Activated CD4-positive, alpha-beta T cell treated with anti-CD3 and anti-CD28 coated beads, Interleukin-10, Interleukin-2, amounts not matched to agents 100 ng/mL and 50 ng/mL, durations not matched to agents 16 hours and 8 hours (primary cell): Measurements from ENCODE around the gene PRAC2.

Source experiments
- DNase-seq: peaks from one replicate; pipeline ENCODE4 v3.0.0-alpha.2; 2020

Gene PRAC2

DNA sequence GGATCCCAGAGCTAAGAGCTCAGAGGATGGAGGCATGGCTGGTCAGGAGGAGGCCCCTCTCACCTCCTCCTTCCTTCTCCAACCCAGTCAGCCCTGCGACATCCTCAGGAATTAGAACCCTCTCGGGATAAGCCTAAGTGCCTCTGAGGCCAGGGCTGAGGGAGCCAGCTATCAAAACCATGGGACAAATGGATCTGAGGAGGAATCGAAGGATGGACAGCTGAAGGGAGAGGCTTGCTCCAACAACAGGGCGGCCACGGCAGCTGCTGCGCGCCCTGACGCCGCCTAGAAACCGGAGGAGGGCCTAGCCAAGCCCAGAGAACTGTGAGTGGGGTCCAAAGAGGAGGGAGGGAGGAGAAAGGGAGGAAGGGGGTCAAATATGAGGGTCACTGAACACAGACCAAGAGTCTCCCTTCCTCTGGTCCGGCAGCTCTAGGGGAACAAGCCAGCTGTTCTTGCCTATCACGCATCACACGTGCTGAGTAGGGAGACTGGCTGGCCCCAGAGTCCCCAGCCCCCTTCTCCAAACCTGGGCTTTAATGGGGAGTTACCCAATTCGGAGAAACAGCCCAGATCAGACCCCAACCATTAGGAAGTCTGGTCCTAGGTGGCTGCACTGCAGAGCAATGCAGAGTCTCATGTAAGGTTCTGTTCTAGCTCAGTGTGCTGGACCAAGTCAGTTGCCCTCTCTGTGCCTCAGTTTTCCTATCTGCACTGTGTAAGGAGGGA lies 11.5 kb downstream of the PRAC2 start:
- no peak for DNase-seq

DNA sequence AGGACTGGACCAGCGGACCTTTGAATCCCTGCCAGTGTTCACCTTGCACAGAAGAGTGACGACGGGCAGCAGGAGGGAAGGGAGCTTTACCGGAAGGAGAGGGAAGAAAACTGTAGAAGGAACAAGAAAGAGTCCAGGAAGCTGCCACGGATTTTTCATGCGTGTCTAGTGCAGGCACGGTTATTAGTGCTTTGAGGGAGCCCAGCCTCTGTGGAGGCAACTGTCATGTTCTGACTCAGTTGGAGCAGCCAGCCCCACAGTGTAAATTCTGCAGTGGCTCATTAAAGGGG lies 12.0 kb downstream of the PRAC2 start:
- no peak for DNase-seq

GRCh38 chr17:48737330-48738043 lies 14.5 kb downstream of the PRAC2 start:
- no peak for DNase-seq

DNA sequence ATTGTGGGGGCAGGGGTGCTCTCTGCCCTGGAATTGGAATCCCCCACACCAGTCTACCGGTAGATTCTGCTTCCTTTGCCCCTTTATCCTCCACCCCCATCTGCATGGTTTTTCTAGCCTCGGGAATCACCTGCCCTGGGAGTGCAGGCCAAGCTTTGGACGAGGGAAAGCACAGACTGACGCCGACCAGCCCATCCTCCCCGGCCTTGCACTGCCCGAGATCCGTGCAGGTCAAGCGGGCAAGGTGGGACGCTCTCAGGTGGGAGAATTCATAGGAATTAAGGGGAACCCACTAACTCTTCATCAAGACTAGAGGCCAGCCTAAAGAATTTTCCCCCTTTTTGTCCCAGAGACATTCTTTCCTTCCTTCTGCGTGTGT lies 15.4 kb downstream of the PRAC2 start:
- no peak for DNase-seq

- no peak for DNase-seq
These were observed 16.0 kb downstream of the PRAC2 start for GRCh38 chr17:48738803-48739526.

DNA sequence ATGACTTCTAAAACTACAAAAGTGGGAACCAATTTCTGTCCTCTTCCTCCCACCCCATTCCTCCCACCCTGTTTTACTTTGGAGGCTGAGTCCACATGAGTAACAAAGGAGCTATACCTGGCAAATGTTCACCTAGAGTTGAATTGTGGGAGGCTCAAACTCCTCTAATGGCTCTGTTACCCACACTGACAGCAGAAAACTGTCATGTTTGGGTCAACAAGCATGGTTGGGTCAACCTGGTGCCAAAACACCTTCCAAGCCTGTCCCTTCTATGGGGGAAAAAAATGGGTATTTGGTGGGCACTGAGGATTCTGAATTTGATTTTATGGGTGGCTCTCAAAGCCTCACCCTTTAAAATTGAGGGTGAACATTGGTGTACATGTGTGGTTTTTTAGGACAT lies 17.6 kb downstream of the PRAC2 start:
- no peak for DNase-seq

GRCh38 chr17:48745381-48746275 lies 22.6 kb downstream of the PRAC2 start:
- DNase-seq, result no peak

GRCh38 chr17:48746916-48747444 lies 24.0 kb downstream of the PRAC2 start:
- no peak for DNase-seq

GRCh38 chr17:48747445-48748363 lies 24.7 kb downstream of the PRAC2 start:
- no peak for DNase-seq

DNA sequence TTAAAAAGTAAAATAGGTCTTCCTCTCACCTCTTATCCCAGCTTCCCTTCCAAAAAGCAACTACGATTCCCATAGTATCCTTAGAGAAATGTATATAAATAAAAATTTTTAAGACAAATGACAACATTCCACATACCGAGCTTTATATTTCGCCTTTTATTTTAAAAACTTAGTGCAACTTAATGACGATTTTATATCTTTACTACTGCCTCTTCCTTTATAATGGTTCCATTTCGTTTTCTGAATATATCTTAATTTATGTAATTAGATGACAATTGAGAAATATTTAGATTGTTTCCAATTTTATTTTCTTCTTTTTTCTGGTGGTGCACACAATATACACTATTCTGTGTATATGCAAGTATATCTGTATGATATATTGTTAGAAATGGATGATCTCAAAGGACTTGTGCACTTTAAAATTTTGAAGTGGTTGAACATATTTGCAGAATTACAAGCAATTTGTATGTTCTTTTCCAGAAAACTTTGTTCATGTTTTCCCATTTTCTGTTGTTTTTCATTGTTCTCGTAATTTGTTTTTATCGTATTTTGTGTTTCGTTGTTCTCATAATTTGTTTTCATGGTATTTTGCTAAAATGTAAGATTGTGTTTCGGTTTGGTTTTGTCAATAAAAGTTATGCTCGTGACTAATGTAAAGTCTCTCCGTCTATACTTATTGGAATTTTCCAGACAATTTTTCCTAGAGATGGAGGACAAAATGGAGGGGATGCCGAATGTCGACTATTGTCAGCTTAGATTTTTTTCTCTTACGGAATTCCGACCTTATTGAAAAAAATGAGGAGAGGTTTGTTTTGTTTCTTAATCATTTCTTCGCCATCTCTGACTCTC lies 26.0 kb downstream of the PRAC2 start:
- no peak for DNase-seq

DNA sequence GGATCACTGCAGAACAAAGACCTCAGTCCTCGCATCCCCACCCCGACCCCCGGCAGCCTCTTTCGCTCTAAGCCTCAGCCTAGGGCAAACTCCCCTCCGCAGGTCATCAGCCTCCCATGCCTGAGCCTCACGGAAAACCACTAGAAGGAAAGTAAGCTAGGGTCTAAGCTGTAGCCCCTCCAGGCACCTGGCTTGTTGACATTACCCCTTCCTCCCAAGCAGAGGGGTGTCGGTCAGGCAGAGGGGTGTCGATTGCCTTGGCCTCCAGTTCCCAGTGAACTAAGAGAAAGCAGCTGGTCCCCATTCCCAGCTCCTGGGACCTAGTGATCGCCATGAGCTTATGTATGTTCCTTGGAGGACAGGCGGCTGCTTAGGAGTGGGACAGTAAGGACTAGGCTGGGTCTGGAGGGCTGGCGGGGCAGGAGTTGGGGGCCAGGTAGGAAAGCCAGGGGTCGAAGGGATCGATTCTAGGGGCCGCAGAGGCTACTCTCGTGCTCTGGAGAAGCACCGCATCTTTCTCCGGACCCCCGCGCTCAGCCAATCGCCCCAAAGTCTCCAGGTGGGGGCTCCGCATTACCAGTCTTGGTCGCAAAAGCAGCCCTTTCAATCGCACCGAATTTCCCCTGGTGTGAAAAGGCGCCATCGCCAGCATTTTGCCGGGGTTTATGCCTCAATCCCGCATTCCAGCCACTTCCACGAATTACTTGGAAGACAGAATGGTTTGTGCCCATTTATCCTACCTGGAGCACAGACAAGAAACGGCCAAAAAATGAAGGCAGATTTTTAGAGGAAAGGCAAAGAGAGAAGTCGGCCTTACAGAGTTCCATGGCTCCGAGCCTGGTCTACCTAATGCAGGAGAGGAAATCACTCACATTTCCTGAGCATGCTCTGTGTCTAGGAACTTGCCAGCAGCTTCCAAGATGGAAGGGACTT lies 26.9 kb downstream of the PRAC2 start:
- DNase-seq, result no peak

- no peak for DNase-seq
These were observed 28.2 kb downstream of the PRAC2 start for GRCh38 chr17:48751172-48751571.

DNA sequence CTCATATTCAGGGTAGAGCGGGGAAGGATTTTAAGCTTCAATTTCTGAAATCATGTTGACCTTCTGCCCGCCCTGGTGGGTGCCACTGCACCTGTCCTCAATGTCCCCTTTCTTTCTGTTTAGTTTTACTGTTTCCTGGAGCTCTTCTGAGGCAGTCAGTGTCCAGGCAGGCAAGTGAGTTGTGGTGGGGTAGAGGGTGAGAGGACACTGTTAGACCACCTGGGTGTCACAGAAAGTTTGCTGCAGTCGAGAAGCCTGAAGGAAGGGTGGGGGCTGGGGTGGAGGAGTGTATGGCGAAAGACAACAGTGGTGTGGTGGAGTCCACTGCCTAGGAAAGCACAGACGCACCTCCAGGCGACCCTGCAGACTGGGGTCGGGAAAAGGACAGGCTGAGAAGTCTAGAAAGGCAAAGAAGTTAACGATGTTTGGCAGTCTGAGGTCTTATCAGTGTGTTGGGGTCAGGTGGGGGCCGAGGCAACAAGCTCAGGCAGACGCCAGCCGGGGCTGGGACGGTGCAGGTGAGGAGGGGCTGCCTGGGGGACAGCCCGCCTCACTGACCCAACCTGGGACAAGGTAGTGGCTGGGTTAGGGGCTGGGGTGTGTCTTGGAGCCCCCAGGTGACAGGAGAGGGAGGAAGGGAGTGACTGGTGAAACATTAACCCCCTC lies 28.9 kb downstream of the PRAC2 start:
- no peak for DNase-seq

GRCh38 chr17:48752399-48753288 lies 29.7 kb downstream of the PRAC2 start:
- no peak for DNase-seq

DNA sequence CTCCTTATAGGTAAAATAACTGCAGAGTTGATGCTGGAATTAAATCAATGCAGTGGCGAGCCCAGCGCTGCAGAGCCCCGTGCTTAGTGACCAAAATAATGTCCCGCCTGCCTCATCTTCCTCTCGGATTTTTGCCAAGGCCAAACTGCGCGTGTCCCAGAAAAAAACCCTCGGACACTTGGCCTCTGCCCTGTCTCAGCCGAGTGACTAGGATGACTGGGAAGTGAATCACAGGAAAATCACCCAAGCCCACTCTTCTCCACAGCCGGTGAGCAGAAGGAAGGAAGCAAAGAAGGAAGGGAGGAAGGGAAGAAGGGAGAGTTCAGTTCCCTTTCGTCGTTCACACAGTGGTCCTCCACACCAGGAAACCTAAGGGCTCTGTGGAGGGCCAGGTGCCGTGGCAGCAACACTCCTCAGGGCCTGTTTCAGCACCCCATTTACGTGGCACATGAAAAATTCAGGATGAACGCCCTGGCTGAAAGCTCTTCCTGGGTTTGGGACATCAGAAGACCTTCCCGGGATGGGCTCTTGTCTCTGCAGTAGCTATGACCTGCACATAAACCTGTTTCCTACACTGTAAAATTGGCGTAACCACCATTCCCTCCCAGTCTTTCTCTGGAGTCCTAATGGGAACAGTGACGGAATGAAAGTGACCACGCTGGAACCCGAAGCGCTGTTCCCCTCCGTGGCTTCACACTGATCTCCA lies 31.0 kb downstream of the PRAC2 start:
- DNase-seq, result no peak

GRCh38 chr17:48754500-48755261 lies 31.7 kb downstream of the PRAC2 start:
- no peak for DNase-seq

GRCh38 chr17:48755356-48755755 lies 32.4 kb downstream of the PRAC2 start:
- no peak for DNase-seq
